Ovary (tissue), 9 donors: ENCODE data around the gene EPN1. TPM values are rescaled to one million over a fixed set of nuclear protein-coding genes. Genes with fewer than 3 reads are reported as not detected.

Experiments used
- DNase-seq, 5 donors: peaks; one replicate each; pipeline ENCODE4 v3.0.0-alpha.2; 2019 to 2020
- H3K27ac ChIP-seq, 2 donors: fragments of 200-600 bp; one replicate each; pipeline versions ENCODE4 v1.5.1 to v1.8.0; 2019 to 2022
- H3K27me3 ChIP-seq: fragments of 200-600 bp; one replicate; pipeline ENCODE4 v1.8.0; 2022
- H3K36me3 ChIP-seq: fragments of 200-600 bp; sonication (generic); one replicate; pipeline ENCODE4 v1.5.1; 2019
- H3K4me1 ChIP-seq: one replicate; pipeline ENCODE4 v1.8.1; 2013; ENCODE audit warnings: mild to moderate bottlenecking, moderate library complexity; ENCODE audit not compliant: insufficient read depth
- H3K4me3 ChIP-seq: fragments of 200-600 bp; sonication (generic); one replicate; pipeline ENCODE4 v1.5.1; 2017
- H3K9me3 ChIP-seq, 2 donors: fragments of 200-600 bp in 1 of 2; sonication (generic) in 1 of 2; one replicate each; pipeline versions ENCODE4 v1.5.1 to v1.8.1; 2013 to 2019; ENCODE audit warnings: mild to moderate bottlenecking in 1 of 2, moderate library complexity in 1 of 2
- EP300 ChIP-seq: sonication (generic); formaldehyde crosslinking; IDR thresholded peaks from one replicate; pipeline ENCODE4 v1.6.1; 2017; ENCODE audit warnings: antibody characterized with exemption
- POLR2A ChIP-seq: fragments of 450-650 bp; IDR thresholded peaks from one replicate; pipeline ENCODE4 v1.6.1; 2017; ENCODE audit warnings: antibody characterized with exemption, mild to moderate bottlenecking, moderate library complexity
- WGBS, 3 donors: extraction: QIAGEN DNeasy Blood & Tissue Kit in 1 of 3; methylation state at CpG; one replicate each; pipeline versions ENCODE4 v1.1.5 to v1.1.7; 2013 to 2017; 5-methylcytosine and 5-hydroxymethylcytosine counted together
- intact Hi-C, 4 donors: fragments of 100-400 bp; cut with DNase I; formaldehyde crosslinking; loops; one replicate each; pipeline versions ENCODE4 v1.11.0 to v1.15.1; 2022 to 2023
- polyA plus RNA-seq, 2 donors: library from polyadenylated mRNA; stranded (reverse); fragments of 200-250 nt in 1 of 2; fragments of 350-450 nt in 1 of 2; fragmentation: Illumina TruSeq in 1 of 2; extraction: RNeasy Lipid Tissue Mini Kit (QIAGEN cat#74804) in 1 of 2; gene quantifications; one replicate each; pipeline ENCODE4 v1.2.3, GENCODE V29; 2013 to 2014
- total RNA-seq, 7 donors: library from RNA; depleted of rRNA in 2 of 7; stranded (reverse); fragments of >200 nt in 2 of 7; fragmentation: NEBNext Ultra II Directional in 3 of 7; extraction: Animal tissue kit (Norgen Biotek cat#: 25700) in 3 of 7; gene quantifications; one replicate each; pipeline versions ENCODE4 v1.1.0 to v1.2.4, GENCODE V29; 2016 to 2023
- TF ChIP-seq, protein P1 (sequence below), 3 donors: fragments of 450-650 bp in 2 of 3; fragments of 200-600 bp in 1 of 3; IDR thresholded peaks; one replicate each; pipeline versions ENCODE4 v1.5.1 to v1.8.0; 2016 to 2022; ENCODE audit warnings: antibody characterized with exemption in 3 of 3, mild to moderate bottlenecking in 1 of 3
- donor health status: DM: no; HTN: no; CAD: no; lungs with moderate emphysema.
- donor health status: DM: no; HTN: no; CAD: no.
- donor health status: Bipolar disorder and iron deficiency.
- donor health status: DM: yes; HTN: yes; CAD: no.
- donor health status: DM: no; HTN: no; CAD: no.
- donor health status: DM: yes; HTN: yes; CAD: no.

EPN1 gene
- total and polyA plus RNA-seq, 9 donors: 11.0 to 187 (median 116) TPM

- DNase-seq: no peak
- intact Hi-C loops: loop anchor here in 2 of 4 donors (10.0 kb wide), 2 partner anchors 559 to 1469 kb away; partner anchors contain the start of genes PPP1R12C (in 1 of the 2) and RPS9 (in 1 of the 2)
- Histone ChIP-seq H3K27ac (no peak overlapping the region), H3K9me3 (no peaks in the 10 kb centered on the region), H3K36me3 (no peaks in the 10 kb centered on the region), H3K27me3 (no peaks in the 10 kb centered on the region), H3K4me1 (peaks cover 9% of the 10 kb centered on the region), H3K4me3 (no peak overlapping the region)
- 58 to 73% (median 60%) methylated on average over 15 of the region's 15 CpGs for WGBS, 3 donors
- TF ChIP-seq, protein P1, sequence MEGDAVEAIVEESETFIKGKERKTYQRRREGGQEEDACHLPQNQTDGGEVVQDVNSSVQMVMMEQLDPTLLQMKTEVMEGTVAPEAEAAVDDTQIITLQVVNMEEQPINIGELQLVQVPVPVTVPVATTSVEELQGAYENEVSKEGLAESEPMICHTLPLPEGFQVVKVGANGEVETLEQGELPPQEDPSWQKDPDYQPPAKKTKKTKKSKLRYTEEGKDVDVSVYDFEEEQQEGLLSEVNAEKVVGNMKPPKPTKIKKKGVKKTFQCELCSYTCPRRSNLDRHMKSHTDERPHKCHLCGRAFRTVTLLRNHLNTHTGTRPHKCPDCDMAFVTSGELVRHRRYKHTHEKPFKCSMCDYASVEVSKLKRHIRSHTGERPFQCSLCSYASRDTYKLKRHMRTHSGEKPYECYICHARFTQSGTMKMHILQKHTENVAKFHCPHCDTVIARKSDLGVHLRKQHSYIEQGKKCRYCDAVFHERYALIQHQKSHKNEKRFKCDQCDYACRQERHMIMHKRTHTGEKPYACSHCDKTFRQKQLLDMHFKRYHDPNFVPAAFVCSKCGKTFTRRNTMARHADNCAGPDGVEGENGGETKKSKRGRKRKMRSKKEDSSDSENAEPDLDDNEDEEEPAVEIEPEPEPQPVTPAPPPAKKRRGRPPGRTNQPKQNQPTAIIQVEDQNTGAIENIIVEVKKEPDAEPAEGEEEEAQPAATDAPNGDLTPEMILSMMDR (IDR thresholded peaks at IDR 0.05): no peak
- TF ChIP-seq POLR2A: no peak
- no peak for TF ChIP-seq EP300
These were observed 1.1 kb upstream of the EPN1 start for GRCh38 chr19:55673889-55674288.

GRCh38 chr19:55674459-55674840 is 576 bp upstream of the EPN1 start:
- DNase-seq: no peak
- Histone ChIP-seq H3K36me3 (no peaks in the 10 kb centered on the region), H3K27me3 (no peaks in the 10 kb centered on the region), H3K4me1 (peaks cover 9% of the 10 kb centered on the region), H3K9me3 (no peaks in the 10 kb centered on the region), H3K27ac (peak overlapping the region in 1 of 2 donors; percentile 83), H3K4me3 (peak overlapping the region; percentile 71)
- TF ChIP-seq, protein P1 (IDR thresholded peaks at IDR 0.05): no peak
- TF ChIP-seq POLR2A (no peak), EP300 (no peak)
- 13 to 18% (median 14%) methylated on average over 17 of the region's 17 CpGs for WGBS, 3 donors
- intact Hi-C loops: loop anchor here in 2 of 4 donors (10.0 kb wide), 2 partner anchors 560 to 1470 kb away; partner anchors contain the start of genes PPP1R12C (in 1 of the 2) and RPS9 (in 1 of the 2)

GRCh38 chr19:55675661-55676354 is 782 bp downstream of the EPN1 start:
- H3K27me3 ChIP-seq: no peaks in the 10 kb centered on the region
- no peaks in the 10 kb centered on the region for H3K36me3 ChIP-seq
- intact Hi-C loops: loop anchor here in 2 of 4 donors (10.0 kb wide), 2 partner anchors 561 to 1471 kb away; partner anchors contain the start of genes PPP1R12C (in 1 of the 2) and RPS9 (in 1 of the 2)
- no peaks in the 10 kb centered on the region for H3K9me3 ChIP-seq
- peaks cover 19% of the 10 kb centered on the region for H3K4me1 ChIP-seq
- H3K4me3 ChIP-seq: peak overlapping the region; percentile 71
- TF ChIP-seq, protein P1 (IDR thresholded peaks at IDR 0.05): no peak
- no peak for TF ChIP-seq POLR2A
- H3K27ac ChIP-seq: peak overlapping the region; percentile 69 to 83
- DNase-seq: no peak
- WGBS, 3 donors: 3 to 9% (median 3%) methylated on average over 16 of the region's 16 CpGs

DNA sequence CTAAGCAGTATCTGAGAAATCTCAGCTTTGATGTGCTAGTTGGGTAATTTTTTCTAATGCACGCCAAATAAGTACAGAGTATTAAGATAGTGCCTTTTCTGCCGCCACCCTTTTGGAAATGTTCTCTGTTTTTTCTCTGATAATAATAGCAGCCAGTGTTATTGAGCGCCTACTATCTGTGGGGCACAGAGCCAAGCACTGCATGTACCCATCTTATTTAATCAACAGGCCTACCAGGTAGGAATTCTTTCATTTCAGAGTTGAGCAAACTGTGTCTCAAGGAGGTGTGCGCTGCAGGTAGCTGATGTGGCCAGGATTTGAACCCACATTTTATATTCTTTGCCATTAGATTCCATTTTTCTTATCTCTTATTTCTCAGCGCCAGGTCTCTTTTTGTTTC is 1.4 kb downstream of the EPN1 start:
- H3K27me3 ChIP-seq: no peaks in the 10 kb centered on the region
- peaks cover 24% of the 10 kb centered on the region for H3K4me1 ChIP-seq
- WGBS, 3 donors: 24 to 35% (median 25%) methylated on average over 5 of the region's 5 CpGs

More for the DNA sequence above, 1.4 kb downstream of the EPN1 start:
- peak in 1 of 5 donors; percentile 39 for DNase-seq
- H3K36me3 ChIP-seq: no peaks in the 10 kb centered on the region
- TF ChIP-seq, protein P1 (IDR thresholded peaks at IDR 0.05): no peak
- TF ChIP-seq EP300: no peak
- TF ChIP-seq POLR2A: no peak
- peak overlapping the region; percentile 71 for H3K4me3 ChIP-seq
- no peaks in the 10 kb centered on the region for H3K9me3 ChIP-seq
- intact Hi-C loops: loop anchor here in 2 of 4 donors (10.0 kb wide), 2 partner anchors 562 to 1472 kb away; partner anchors contain the start of genes PPP1R12C (in 1 of the 2) and RPS9 (in 1 of the 2)
- no peak overlapping the region for H3K27ac ChIP-seq
